DMS 273 treated with DMSO at 0.1 percent for 48 hours (cell line): ENCODE measurements around the gene RPL26.
"Not testable (repeated sequence)": the region's sequence is repeated elsewhere in the genome, so short reads cannot be mapped to it uniquely, and the experiment has no call there.

Source experiments
- DNase-seq: peaks from one replicate; lab custom pipeline; 2025; lab: John Stamatoyannopoulos, UW

RPL26 gene

DNA sequence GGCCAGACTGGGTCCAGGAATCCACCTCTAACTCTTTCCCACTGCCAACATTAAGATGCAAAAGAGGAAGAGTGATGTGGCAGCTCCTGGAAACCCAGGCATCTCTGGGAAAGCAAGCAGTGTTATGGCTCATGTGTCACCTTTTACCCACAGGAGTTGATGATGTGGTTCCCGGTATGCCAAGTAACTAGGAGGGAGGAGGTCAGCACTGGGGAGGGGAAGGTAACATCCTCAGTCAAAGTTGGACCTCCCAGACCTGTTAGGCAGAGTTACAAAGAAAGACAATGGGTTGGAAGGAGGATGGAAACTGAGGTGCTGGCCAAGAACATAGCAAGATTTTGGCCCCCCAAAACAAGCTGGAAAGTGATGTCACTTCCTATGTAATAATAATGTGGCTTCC lies 17.9 kb downstream of the RPL26 start:
- no peak for DNase-seq

DNA sequence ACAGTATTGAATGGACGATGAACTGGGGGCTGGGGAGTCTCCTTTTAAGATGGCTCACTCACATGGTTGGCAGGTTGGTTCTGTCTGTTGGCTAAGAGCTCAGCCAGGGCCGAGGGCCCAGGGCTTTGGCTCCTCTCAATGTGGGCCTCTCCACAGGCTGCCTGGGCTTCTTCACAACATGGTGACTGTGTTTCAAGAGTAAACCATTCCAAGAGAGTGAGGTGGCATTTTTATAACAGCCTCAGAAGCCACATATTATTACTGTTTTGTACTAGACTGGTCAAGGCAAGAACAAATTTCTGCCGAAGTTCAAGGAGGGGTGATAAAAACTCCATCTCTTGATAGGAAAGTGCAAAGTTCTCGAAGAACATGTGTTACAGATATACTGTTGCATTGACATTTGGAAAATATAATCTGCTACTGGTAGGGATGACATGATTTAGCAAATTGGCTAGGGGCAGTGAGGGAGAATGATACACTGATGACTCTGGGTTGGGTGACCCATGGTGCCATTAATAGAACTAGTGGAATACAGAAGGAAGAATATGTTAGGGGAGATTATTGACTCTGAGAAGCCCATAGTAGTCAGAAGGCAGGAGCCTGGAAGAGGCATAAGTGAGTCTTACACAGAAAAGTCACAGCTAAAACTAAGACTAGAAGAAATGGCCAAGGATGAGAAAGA lies 20.2 kb downstream of the RPL26 start:
- DNase-seq = no peak

DNA sequence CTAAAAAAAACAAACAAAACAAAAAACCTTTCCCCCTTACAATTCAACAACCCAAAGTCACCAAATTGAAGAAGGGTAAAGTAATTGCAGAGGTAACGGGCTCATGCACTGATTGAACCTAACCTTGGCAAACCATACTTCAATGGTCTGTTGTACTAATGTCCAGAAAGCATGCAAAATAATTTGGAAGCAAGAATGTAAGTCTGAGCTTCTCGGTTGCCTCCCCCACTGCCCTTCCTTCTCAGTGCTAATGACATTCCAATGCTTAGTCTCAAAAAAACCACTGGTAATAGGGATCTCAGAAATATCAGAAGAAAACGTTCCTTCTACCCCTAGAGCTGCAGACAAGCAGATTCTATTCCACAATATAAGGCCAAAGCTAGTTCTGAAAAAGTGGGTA lies 22.2 kb downstream of the RPL26 start:
- no peak for DNase-seq

- DNase-seq = peak; percentile 21
Measured at GRCh38 chr17:8360260-8360659, 22.7 kb downstream of the RPL26 start.

- peak; percentile 86 for DNase-seq
Measured at GRCh38 chr17:8359769-8360168, 23.2 kb downstream of the RPL26 start.

DNA sequence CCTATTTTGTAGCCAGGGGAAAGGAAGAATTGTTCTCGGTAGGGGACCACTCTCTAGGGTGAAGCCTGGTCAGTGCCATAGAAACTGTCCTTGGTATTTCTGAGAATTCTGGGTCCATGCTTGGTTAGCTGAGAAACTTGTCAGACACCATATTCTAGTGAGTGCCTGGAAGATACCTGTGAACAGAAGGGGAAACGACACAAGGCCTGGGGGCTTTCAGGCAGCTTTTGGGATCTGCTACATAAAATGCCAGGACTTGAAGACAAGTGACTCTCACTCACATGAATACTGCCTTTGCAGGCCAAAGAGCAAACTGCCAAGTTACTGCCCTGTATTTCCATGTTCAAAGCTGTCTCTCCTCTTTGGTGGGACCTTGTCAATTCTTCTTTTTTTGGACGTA lies 25.1 kb downstream of the RPL26 start:
- no peak for DNase-seq

GRCh38 chr17:8354236-8354635 lies 28.8 kb downstream of the RPL26 start:
- DNase-seq = no peak

- DNase-seq = no peak
Measured at GRCh38 chr17:8353736-8354135, 29.3 kb downstream of the RPL26 start.

DNA sequence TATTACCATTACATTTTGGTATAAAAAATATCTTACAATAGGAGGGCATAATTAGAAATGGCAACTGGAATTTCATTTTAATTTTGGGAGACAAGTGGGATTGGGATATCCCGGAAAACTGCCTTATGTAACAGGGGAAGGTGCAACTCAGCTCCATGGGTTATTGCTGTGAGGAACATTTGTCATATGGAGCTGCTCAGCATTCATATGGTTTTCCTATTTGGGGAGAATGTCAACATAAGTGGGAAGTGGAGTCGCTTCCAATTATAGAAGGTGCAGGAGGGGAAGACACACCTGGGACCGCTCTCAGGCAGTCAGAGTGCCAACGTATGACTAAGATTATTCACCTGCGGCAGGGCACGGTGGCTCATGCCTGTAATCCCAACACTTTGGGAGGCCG lies 32.7 kb downstream of the RPL26 start:
- DNase-seq = no peak

DNA sequence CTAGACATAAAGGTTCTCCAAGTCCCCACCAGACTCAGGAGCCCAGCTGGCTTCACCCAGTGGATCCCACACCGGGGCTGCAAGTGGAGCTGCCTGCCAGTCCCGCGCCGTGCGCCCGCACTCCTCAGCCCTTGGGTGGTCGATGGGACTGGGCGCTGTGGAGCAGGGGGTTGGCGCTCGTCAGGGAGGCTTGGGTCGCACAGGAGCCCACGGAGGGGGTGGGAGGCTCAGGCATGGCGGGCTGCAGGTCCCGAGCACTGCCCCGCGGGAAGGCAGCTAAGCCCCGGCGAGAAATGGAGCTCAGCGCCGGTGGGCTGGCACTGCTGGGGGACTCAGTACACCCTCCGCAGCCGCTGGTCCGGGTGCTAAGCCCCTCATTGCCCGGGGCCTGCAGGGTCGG lies 36.0 kb downstream of the RPL26 start:
- DNase-seq = not testable (repeated sequence)

DNA sequence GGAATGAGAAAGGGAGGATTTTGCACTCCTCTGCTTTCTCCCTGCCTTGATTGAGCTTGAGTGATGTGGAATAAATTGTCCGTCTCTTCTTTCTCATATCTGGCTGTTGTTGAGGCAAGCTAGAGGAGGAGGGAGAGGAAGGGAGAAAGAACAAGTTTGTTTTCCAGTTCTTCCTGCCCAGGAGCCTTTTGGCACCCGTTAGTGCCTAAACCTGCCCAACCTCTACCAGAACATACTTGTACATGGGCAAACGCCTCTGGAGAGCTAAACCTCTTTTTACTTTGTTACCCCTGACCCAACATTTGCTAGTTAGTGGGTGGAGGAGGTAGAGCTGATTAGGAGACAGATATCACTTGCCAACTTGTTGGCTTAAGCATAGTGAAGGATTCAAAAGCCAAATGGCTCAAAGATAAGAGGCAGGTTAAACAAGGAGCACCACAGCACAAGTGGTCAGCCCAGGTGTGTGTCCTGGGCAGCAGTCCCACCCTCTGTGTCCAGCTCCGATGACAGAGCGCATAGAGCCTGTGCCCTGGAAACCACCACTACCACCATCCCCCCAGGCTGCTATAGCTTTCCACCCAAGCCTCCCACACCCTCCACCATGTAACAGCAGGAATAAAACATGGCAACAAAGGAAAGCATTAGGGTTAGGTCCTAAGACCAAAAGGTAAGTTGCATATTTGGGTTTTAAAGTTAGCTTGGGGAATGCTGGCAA lies 36.9 kb downstream of the RPL26 start:
- DNase-seq = no peak

- DNase-seq = no peak
Measured at GRCh38 chr17:8345052-8345690, 37.8 kb downstream of the RPL26 start.

- DNase-seq = no peak
Measured at GRCh38 chr17:8341456-8341855, 41.5 kb downstream of the RPL26 start.

DNA sequence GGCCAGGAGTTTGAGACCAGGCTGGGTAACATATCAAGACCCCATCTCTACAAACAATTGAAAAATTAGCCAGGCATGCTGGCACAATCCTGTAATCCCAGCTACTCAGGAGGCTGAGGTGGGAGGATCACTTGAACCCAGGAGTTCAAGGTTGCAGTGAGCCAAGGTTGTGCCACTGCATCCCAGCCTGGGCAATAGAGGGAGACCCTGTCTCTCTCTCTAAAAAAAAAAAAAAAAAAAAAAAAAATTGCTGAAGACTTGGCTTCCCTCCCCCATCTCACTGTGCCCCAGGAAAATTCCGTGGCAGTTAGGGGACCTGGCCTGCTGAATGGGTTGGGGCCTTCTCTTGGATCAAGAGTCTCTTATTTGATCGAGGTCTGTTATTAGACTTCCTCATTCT lies 43.5 kb downstream of the RPL26 start, which contains the start of gene ODF4:
ODF4 (plus strand) TSS at position 301 of the 400 bp plus-strand sequence. CDS start 212 bp downstream, outside the sequence.
- no peak for DNase-seq

DNA sequence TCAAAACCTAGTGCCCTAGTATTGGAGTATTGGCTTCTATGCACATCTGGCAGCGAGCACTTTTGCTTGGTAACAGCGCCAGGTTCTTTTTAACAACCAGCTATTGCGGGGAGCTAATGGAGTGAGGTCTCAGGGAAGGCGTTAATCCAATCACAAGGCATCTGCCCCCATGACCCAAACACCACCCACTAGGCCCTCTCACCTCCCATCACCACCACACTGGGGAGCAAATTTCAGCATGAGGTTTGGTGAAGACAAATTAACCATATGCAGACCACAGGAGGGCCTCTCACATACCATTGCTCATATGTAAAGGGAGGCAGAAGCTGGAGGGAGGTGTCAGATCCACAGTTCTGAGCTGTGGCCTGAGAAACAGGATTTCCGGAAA lies 44.2 kb downstream of the RPL26 start:
- no peak for DNase-seq

- DNase-seq = no peak
Measured at GRCh38 chr17:8337802-8338752, 44.9 kb downstream of the RPL26 start.

GRCh38 chr17:8333281-8333680 lies 49.7 kb downstream of the RPL26 start:
- DNase-seq = no peak

GRCh38 chr17:8332688-8333087 lies 50.3 kb downstream of the RPL26 start:
- no peak for DNase-seq

GRCh38 chr17:8332128-8332527 lies 50.9 kb downstream of the RPL26 start:
- no peak for DNase-seq
